Fibroblast of the aortic adventitia (primary cell): Measurements from ENCODE around the gene PRKCA. TPM values are rescaled to one million over a fixed set of nuclear protein-coding genes. Genes with fewer than 3 reads are reported as not detected.
"Not testable (repeated sequence)": the region's sequence is repeated elsewhere in the genome, so short reads cannot be mapped to it uniquely, and the experiment has no call there.

ENCODE experiments used
- DNase-seq: peaks from one replicate; pipeline ENCODE4 v3.0.0-alpha.2; 2010; ENCODE audit warnings: low read depth
- H3K4me3 ChIP-seq: 2 replicates; pipeline ENCODE4 v1.5.1; 2011; ENCODE audit warnings: low read depth, mild to moderate bottlenecking, control low read depth, low read length, moderate library complexity
- total RNA-seq: library from RNA; depleted of rRNA; stranded (reverse); fragments of >200 nt; gene quantifications from 2 replicates; pipeline ENCODE4 v1.2.3, GENCODE V29; 2012; ENCODE audit warnings: low replicate concordance
- TF ChIP-seq, protein P1 (sequence below): IDR thresholded peaks from 2 replicates; pipeline ENCODE4 v1.5.1; 2011; ENCODE audit warnings: mild to moderate bottlenecking, low read length, control low read depth, inconsistent platforms; ENCODE audit not compliant: insufficient read depth

The PRKCA gene
- total RNA-seq, 1 donor = 43.7 TPM

DNA sequence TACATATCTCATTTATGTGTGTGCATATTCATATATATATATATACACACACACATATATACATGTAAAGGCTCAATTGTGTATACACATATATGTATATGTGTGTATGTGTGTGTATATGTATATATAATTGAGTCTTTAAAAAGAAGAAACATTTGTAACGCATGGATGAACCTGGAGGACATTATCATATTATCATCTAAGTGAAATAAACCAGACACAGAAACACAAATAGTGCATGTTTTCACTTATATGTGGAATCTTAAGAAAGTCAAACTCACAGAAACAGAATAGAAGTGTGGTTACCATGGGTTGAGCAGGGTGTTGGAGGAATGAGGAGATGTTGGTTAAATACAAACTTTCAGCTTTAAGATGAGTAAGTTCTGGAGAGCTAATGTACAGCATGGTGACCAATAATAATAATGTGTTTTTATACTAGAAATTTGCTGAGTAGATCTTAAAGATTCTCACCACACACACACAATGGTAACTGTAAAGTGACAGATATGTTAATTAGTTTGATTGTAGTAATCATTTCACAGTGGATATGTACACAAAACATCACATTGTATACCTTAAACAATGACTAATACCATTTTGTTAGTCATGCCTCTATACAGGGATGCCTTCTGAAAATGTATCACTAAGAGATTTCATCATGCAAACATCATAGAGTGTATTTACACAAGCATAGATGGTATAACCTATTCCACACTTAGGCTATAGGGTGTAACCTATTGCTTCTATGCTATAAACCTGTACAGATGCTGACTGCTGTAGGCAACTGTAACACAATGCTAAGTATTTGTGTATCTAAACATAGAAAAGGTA is 399.9 kb downstream of the PRKCA start:
- TF ChIP-seq, protein P1, sequence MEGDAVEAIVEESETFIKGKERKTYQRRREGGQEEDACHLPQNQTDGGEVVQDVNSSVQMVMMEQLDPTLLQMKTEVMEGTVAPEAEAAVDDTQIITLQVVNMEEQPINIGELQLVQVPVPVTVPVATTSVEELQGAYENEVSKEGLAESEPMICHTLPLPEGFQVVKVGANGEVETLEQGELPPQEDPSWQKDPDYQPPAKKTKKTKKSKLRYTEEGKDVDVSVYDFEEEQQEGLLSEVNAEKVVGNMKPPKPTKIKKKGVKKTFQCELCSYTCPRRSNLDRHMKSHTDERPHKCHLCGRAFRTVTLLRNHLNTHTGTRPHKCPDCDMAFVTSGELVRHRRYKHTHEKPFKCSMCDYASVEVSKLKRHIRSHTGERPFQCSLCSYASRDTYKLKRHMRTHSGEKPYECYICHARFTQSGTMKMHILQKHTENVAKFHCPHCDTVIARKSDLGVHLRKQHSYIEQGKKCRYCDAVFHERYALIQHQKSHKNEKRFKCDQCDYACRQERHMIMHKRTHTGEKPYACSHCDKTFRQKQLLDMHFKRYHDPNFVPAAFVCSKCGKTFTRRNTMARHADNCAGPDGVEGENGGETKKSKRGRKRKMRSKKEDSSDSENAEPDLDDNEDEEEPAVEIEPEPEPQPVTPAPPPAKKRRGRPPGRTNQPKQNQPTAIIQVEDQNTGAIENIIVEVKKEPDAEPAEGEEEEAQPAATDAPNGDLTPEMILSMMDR = no peak
- no peak overlapping the region for H3K4me3 ChIP-seq
- DNase-seq = no peak

DNA sequence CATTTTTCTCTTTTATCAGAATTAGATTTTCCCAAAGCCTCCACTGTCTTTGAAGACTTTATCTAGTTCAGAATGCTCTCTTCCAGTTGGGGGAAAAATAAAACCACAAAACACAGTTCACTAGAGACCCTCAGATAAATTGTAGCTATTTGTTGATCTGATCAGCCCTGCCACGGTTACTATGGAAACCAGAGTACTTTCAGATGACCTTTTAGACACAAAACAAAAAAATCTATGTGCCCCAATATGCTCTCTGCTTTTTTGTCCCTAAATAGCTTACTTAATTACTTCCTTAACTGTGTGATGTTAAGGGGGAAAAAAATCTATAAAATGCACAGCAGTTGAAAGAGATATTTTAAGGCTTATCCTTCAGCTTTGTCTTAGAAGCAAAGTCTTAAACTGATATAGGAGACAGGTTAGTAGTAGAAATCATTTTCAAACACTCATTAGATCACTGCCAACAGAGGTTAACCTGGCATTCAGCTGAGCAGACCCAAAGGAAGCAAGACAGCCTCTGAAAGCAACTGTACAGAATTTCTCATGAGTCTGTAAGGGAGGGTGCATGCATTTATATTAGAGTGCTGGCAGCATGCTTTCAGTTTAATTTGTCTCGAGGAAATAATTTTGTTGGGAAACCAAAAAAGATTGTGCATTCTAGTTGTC is 402.6 kb downstream of the PRKCA start:
- TF ChIP-seq, protein P1 = no peak
- DNase-seq = no peak
- no peak overlapping the region for H3K4me3 ChIP-seq

GRCh38 chr17:66706851-66707450 is 404.5 kb downstream of the PRKCA start:
- TF ChIP-seq, protein P1 = no peak
- DNase-seq = no peak
- no peak overlapping the region for H3K4me3 ChIP-seq

- DNase-seq = no peak
- no peak overlapping the region for H3K4me3 ChIP-seq
- TF ChIP-seq, protein P1 = no peak
These were observed 409.0 kb downstream of the PRKCA start for GRCh38 chr17:66711401-66711800.

- no peak for DNase-seq
- no peak overlapping the region for H3K4me3 ChIP-seq
- TF ChIP-seq, protein P1 = no peak
These were observed 409.5 kb downstream of the PRKCA start for GRCh38 chr17:66711881-66712321.

DNA sequence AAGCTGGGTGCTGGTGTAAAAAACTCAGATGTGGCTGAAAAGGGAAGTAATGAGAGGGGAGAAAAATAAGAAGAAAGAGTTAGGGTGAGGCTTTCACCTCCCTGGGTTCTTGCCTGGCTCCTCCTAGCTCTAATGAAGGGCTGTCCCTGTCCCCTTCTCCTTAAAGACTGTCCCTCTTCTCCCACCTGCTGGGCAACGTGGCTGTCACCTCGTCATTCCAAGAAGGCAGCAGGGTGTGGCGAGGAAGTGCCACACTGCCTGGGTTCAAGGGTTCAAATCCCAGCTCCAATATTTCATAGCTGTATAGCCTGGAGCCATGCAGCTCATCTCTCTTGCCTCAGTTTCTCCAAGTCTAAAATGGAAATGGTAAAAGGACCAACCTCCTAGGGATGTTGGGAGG is 410.0 kb downstream of the PRKCA start:
- TF ChIP-seq, protein P1 = no peak

DNA sequence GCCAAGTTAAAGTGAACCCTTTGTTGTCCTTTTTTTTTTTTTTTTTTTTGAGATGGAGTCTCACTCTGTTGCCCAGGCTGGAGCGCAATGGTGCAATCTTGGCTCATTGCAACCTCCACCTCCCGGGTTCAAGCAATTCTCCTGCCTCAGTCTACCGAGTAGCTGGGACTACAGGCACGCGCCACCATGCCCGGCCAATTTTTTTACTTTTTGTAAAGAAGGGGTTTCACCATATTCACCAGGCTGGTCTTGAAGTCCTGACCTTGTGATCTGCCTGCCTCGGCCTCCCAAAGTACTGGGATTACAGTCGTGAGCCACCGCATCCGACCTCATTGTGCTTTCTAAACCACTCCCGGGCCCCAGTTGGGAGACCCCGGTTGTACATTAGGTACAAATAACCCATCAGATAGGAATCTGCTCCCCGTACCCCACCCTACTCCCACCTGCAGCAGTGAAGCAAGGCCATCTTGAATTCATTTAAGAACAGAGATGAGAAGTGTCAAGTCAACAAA is 410.7 kb downstream of the PRKCA start:
- not testable (repeated sequence) for H3K4me3 ChIP-seq, DNase-seq

More for the DNA sequence above, 410.0 kb downstream of the PRKCA start:
- no peak overlapping the region for H3K4me3 ChIP-seq
- no peak for DNase-seq
